Upper lobe of right lung (tissue), 1 donor: ENCODE results near the gene MRPL12. TPM values are rescaled to one million over a fixed set of nuclear protein-coding genes. Genes with fewer than 3 reads are reported as not detected.

Experiments used
- ATAC-seq: fragments of 200-7000 bp; cut with Tn5 transposase; one replicate; pipeline ENCODE4 v1.9.1; 2020; ENCODE audit warnings: mild to moderate bottlenecking, moderate library complexity
- DNase-seq: peaks from one replicate; pipeline ENCODE4 v3.0.0-alpha.2; 2020
- H3K27ac ChIP-seq: fragments of 200-600 bp; one replicate; pipeline ENCODE4 v1.8.0; 2022
- H3K27me3 ChIP-seq: fragments of 200-600 bp; one replicate; pipeline ENCODE4 v1.8.0; 2022; ENCODE audit warnings: mild to moderate bottlenecking
- H3K36me3 ChIP-seq: fragments of 200-600 bp; one replicate; pipeline ENCODE4 v1.8.0; 2022
- H3K4me1 ChIP-seq: fragments of 200-600 bp; one replicate; pipeline ENCODE4 v1.8.0; 2022
- H3K4me3 ChIP-seq: fragments of 200-600 bp; one replicate; pipeline ENCODE4 v1.8.0; 2022; ENCODE audit warnings: mild to moderate bottlenecking
- H3K9me3 ChIP-seq: fragments of 200-600 bp; one replicate; pipeline ENCODE4 v1.8.0; 2022
- CTCF ChIP-seq: fragments of 200-600 bp; IDR thresholded peaks from one replicate; pipeline ENCODE4 v1.8.0; 2022; ENCODE audit warnings: antibody characterized with exemption
- intact Hi-C: fragments of 100-400 bp; cut with DNase I; formaldehyde crosslinking; loops from one replicate; pipeline ENCODE4 v1.11.0; 2022
- total RNA-seq: library from RNA; stranded (reverse); fragmentation: NEBNext Ultra II Directional; extraction: Animal tissue kit (Norgen Biotek cat#: 25700); gene quantifications from one replicate; pipeline ENCODE4 v1.2.1, GENCODE V29; 2021
- donor health status: DM: no; HTN: yes; CAD: no; lungs with severe emphysema.

The MRPL12 gene
- total RNA-seq, 1 donor from 2014 or later, result 40.3 TPM

GRCh38 chr17:81691608-81692007 is 11.6 kb upstream of the MRPL12 start:
- DNase-seq (no peak), ATAC-seq (no peak)
- Histone ChIP-seq H3K4me3 (no peak overlapping the region), H3K36me3 (peaks cover 97% of the 10 kb centered on the region), H3K27me3 (no peaks in the 10 kb centered on the region), H3K9me3 (no peaks in the 10 kb centered on the region), H3K27ac (no peak overlapping the region), H3K4me1 (no peaks in the 10 kb centered on the region)
- no peak for TF ChIP-seq CTCF
- intact Hi-C loops, result no loop called here

DNA sequence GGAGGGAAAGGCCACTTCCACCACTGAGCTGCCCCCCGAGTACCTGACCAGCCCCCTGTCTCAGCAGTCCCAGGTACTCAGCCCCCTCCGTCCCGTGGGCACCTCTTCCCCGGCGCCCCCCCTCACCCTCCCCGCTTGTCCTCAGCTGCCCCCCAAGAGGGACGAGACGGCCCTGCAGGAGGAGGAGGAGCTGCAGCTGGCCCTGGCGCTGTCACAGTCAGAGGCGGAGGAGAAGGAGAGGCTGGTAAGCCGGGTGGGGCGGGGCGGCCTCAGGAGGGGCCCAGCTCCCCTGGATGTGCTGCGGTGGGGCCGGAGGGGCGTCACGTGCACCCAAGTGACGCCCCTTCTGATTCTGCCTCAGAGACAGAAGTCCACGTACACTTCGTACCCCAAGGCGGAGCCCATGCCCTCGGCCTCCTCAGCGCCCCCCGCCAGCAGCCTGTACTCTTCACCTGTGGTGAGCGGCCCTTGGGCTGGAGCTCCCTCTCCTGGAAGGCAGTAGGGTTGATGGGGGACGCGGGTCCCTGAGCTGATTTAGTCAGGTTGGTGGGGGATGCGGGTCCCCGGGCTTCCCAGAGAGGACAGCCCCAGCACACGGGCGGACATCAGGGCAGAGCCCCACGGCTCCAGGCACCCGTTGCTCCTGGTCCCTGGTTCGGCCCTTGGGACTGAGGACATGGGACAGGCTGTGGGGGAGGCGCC is 9.5 kb upstream of the MRPL12 start:
- no peak for TF ChIP-seq CTCF

GRCh38 chr17:81694810-81695209 is 8.4 kb upstream of the MRPL12 start:
- ATAC-seq (no peak), DNase-seq (no peak)
- Histone ChIP-seq H3K9me3 (no peaks in the 10 kb centered on the region), H3K4me1 (no peaks in the 10 kb centered on the region), H3K27me3 (no peaks in the 10 kb centered on the region), H3K27ac (no peak overlapping the region), H3K4me3 (no peak overlapping the region), H3K36me3 (peaks cover 97% of the 10 kb centered on the region)
- intact Hi-C loops, result no loop called here
- no peak for TF ChIP-seq CTCF

More for the DNA sequence above, 9.5 kb upstream of the MRPL12 start:
- Histone ChIP-seq H3K4me3 (no peak overlapping the region), H3K27me3 (no peaks in the 10 kb centered on the region), H3K9me3 (no peaks in the 10 kb centered on the region), H3K4me1 (no peaks in the 10 kb centered on the region), H3K27ac (no peak overlapping the region), H3K36me3 (peaks cover 97% of the 10 kb centered on the region)
- DNase-seq, result no peak
- intact Hi-C loops, result no loop called here
- no peak for ATAC-seq

GRCh38 chr17:81695211-81695610 is 8.0 kb upstream of the MRPL12 start:
- no peak for ATAC-seq
- peaks cover 96% of the 10 kb centered on the region for H3K36me3 ChIP-seq
- no peaks in the 10 kb centered on the region for H3K9me3 ChIP-seq
- no peaks in the 10 kb centered on the region for H3K4me1 ChIP-seq
- intact Hi-C loops, result no loop called here
- H3K4me3 ChIP-seq, result no peak overlapping the region
- no peak for DNase-seq
- no peak overlapping the region for H3K27ac ChIP-seq
- TF ChIP-seq CTCF, result no peak
- H3K27me3 ChIP-seq, result no peaks in the 10 kb centered on the region

- no peak for TF ChIP-seq CTCF
- H3K36me3 ChIP-seq, result peaks cover 93% of the 10 kb centered on the region
Observed at GRCh38 chr17:81695801-81696200, 7.4 kb upstream of the MRPL12 start.

More at GRCh38 chr17:81695801-81696200, 7.4 kb upstream of the MRPL12 start:
- intact Hi-C loops, result no loop called here
- Histone ChIP-seq H3K4me1 (peaks cover 1% of the 10 kb centered on the region), H3K4me3 (no peak overlapping the region), H3K9me3 (no peaks in the 10 kb centered on the region), H3K27me3 (no peaks in the 10 kb centered on the region), H3K27ac (no peak overlapping the region)
- ATAC-seq (no peak), DNase-seq (no peak)
